ENCODE data around the gene IGF2BP1. TPM values are rescaled to one million over a fixed set of nuclear protein-coding genes. Genes with fewer than 3 reads are reported as not detected.

IGF2BP1 gene
- total and polyA plus RNA-seq, 2 donors (not counting 1 experiment from before 2014, with no cell fraction given) = under 0.01 to 1.1 TPM

DNA sequence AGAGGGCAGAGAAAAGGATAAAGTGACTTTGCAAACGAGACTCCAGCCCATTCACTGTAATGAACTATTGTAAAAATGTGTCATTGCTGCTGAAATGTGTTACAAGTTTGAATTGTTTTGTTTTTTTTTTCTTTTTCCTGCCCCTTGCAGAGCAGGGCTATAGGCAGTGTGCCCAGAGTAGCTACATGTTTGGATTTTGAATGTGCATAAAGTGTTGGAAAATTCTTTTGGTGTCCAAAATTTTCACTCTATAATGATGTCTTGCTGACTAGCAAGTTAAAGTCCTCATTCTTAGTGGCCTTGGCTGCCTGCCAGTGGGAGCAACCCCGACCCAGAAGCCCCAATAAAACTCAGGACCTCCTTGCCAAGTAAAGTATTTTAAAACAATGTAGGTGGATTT, 66.5 kb downstream of the IGF2BP1 start:
- Histone ChIP-seq H3K9me3 (ENCODE audit: control insufficient read depth, insufficient read depth, low read depth, low read length) (no peaks in the 10 kb centered on the region), H3K36me3 (ENCODE audit: control insufficient read depth, insufficient read depth, low read length) (no peaks in the 10 kb centered on the region), H4K20me1 (ENCODE audit: control insufficient read depth, extremely low read depth, insufficient read depth, low read length) (no peaks in the 10 kb centered on the region), H3K9ac (ENCODE audit: insufficient read depth, low read length) (no peak overlapping the region), H2AFZ (ENCODE audit: low read length) (no peak overlapping the region), H3K4me1 (ENCODE audit: control insufficient read depth, extremely low read depth, insufficient read depth, low read length) (no peaks in the 10 kb centered on the region), H3K79me2 (ENCODE audit: control insufficient read depth, insufficient read depth, low read length) (no peaks in the 10 kb centered on the region), H3K27ac (ENCODE audit: insufficient read depth, low read length) (no peak overlapping the region), H3K27me3 (ENCODE audit: control insufficient read depth, insufficient read depth, low read length) (peaks cover 4% of the 10 kb centered on the region), H3K4me3 (replicated peaks in 1 of 4; ENCODE audit: control extremely low read depth in 1 of 4, insufficient read depth in 1 of 4, low read depth in 3 of 4, low read length in 4 of 4) (no peak overlapping the region), H3K4me2 (ENCODE audit: extremely low read depth, insufficient read depth, low read length) (no peak overlapping the region)
- DNase-seq (ENCODE audit: low read depth in 2 of 2) = peak in 1 of 2 donors; percentile 18
- TF ChIP-seq, protein P1, sequence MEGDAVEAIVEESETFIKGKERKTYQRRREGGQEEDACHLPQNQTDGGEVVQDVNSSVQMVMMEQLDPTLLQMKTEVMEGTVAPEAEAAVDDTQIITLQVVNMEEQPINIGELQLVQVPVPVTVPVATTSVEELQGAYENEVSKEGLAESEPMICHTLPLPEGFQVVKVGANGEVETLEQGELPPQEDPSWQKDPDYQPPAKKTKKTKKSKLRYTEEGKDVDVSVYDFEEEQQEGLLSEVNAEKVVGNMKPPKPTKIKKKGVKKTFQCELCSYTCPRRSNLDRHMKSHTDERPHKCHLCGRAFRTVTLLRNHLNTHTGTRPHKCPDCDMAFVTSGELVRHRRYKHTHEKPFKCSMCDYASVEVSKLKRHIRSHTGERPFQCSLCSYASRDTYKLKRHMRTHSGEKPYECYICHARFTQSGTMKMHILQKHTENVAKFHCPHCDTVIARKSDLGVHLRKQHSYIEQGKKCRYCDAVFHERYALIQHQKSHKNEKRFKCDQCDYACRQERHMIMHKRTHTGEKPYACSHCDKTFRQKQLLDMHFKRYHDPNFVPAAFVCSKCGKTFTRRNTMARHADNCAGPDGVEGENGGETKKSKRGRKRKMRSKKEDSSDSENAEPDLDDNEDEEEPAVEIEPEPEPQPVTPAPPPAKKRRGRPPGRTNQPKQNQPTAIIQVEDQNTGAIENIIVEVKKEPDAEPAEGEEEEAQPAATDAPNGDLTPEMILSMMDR (conservative IDR thresholded peaks at IDR 0.05 in 1 of 2, IDR thresholded peaks at IDR 0.05 in 1 of 2; ENCODE audit: low read depth in 1 of 2, low read length in 2 of 2) = no peak
- no peak for TF ChIP-seq EZH2 (IDR thresholded peaks at IDR 0.05; ENCODE audit: low read length, missing control alignments)

DNA sequence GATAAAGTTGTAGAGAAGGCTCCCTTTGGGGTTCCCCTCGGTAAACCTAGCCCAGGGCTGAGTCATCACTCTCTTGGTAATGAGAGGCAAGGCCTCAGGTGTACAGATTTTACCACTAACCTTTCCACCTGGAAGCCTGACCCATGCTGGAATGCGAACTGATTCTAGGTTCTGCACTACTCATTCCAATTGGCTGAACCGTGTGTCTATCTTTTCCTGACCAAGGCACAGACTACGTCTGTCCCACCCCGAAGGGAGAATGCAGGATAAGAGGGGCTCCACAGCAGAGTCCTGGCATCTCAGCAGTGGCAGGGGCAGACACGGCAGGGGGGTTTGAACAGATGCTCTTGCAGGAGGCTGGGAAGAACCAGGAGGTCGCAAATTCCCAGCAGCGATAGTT, 70.0 kb downstream of the IGF2BP1 start:
- H3K4me2 ChIP-seq (ENCODE audit: extremely low read depth, insufficient read depth, low read length) = no peak overlapping the region
- H4K20me1 ChIP-seq (ENCODE audit: control insufficient read depth, extremely low read depth, insufficient read depth, low read length) = no peaks in the 10 kb centered on the region
- no peak overlapping the region for H3K9ac ChIP-seq (ENCODE audit: insufficient read depth, low read length)
- H3K36me3 ChIP-seq (ENCODE audit: control insufficient read depth, insufficient read depth, low read length) = no peaks in the 10 kb centered on the region
- no peaks in the 10 kb centered on the region for H3K4me1 ChIP-seq (ENCODE audit: control insufficient read depth, extremely low read depth, insufficient read depth, low read length)
- no peaks in the 10 kb centered on the region for H3K79me2 ChIP-seq (ENCODE audit: control insufficient read depth, insufficient read depth, low read length)
- H3K27me3 ChIP-seq (ENCODE audit: control insufficient read depth, insufficient read depth, low read length) = peaks cover 4% of the 10 kb centered on the region
- no peak overlapping the region for H2AFZ ChIP-seq (ENCODE audit: low read length)
- no peak for TF ChIP-seq EZH2 (IDR thresholded peaks at IDR 0.05; ENCODE audit: low read length, missing control alignments)
- TF ChIP-seq, protein P1 (conservative IDR thresholded peaks at IDR 0.05 in 1 of 2, IDR thresholded peaks at IDR 0.05 in 1 of 2; ENCODE audit: low read depth in 1 of 2, low read length in 2 of 2) = no peak
- H3K4me3 ChIP-seq (replicated peaks in 1 of 4; ENCODE audit: control extremely low read depth in 1 of 4, insufficient read depth in 1 of 4, low read depth in 3 of 4, low read length in 4 of 4) = no peak overlapping the region
- H3K27ac ChIP-seq (ENCODE audit: insufficient read depth, low read length) = no peak overlapping the region
- no peak for DNase-seq (ENCODE audit: low read depth in 2 of 2)
- no peaks in the 10 kb centered on the region for H3K9me3 ChIP-seq (ENCODE audit: control insufficient read depth, insufficient read depth, low read depth, low read length)

DNA sequence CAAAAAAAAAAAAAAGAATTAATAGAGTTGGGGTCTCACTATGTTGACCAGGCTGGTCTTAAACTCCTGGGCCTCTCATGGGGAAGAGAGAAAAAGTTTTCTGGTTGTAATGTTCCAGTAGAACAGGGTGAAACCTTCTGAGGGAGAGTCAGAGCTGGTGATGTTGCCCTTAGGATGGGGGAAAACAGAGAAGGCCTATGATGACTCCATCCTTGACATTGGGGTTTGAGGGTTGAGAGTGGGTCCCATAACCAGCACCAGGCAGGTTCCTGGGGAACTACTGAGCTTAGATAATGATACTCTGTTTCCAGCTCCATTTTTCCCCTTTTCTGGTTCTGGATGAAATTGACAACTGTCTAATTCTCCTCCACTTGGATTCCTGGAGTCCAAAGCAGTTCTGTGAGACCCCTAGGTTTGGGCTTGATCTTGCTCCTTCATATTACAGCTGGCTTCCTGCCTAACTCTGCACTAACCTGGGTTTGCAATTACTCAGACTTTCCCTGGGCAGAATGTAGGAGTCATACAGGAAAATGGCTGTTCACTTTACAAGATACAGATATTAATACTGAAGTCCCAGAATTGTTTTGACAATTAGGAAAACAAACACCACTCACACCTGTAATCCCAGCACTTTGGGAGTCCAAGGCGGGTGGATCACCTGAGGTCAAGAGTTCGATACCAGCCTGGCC, 72.5 kb downstream of the IGF2BP1 start:
- Histone ChIP-seq H3K27ac (ENCODE audit: insufficient read depth, low read length) (no peak overlapping the region), H3K27me3 (ENCODE audit: control insufficient read depth, insufficient read depth, low read length) (no peaks in the 10 kb centered on the region), H3K36me3 (ENCODE audit: control insufficient read depth, insufficient read depth, low read length) (no peaks in the 10 kb centered on the region), H3K79me2 (ENCODE audit: control insufficient read depth, insufficient read depth, low read length) (no peaks in the 10 kb centered on the region), H3K9ac (ENCODE audit: insufficient read depth, low read length) (no peak overlapping the region), H3K4me2 (ENCODE audit: extremely low read depth, insufficient read depth, low read length) (no peak overlapping the region), H3K4me1 (ENCODE audit: control insufficient read depth, extremely low read depth, insufficient read depth, low read length) (no peaks in the 10 kb centered on the region), H3K9me3 (ENCODE audit: control insufficient read depth, insufficient read depth, low read depth, low read length) (no peaks in the 10 kb centered on the region), H4K20me1 (ENCODE audit: control insufficient read depth, extremely low read depth, insufficient read depth, low read length) (no peaks in the 10 kb centered on the region), H3K4me3 (replicated peaks in 1 of 4; ENCODE audit: control extremely low read depth in 1 of 4, insufficient read depth in 1 of 4, low read depth in 3 of 4, low read length in 4 of 4) (no peak overlapping the region), H2AFZ (ENCODE audit: low read length) (no peak overlapping the region)
- no peak for TF ChIP-seq EZH2 (IDR thresholded peaks at IDR 0.05; ENCODE audit: low read length, missing control alignments)
- TF ChIP-seq, protein P1 (conservative IDR thresholded peaks at IDR 0.05 in 1 of 2, IDR thresholded peaks at IDR 0.05 in 1 of 2; ENCODE audit: low read depth in 1 of 2, low read length in 2 of 2) = no peak
- DNase-seq (ENCODE audit: low read depth in 2 of 2) = peak in 1 of 2 donors; percentile 33
